ENCODE results near the gene MYH6.
"Not testable (repeated sequence)": the region's sequence is repeated elsewhere in the genome, so short reads cannot be mapped to it uniquely, and the experiment has no call there.

Gene MYH6

DNA sequence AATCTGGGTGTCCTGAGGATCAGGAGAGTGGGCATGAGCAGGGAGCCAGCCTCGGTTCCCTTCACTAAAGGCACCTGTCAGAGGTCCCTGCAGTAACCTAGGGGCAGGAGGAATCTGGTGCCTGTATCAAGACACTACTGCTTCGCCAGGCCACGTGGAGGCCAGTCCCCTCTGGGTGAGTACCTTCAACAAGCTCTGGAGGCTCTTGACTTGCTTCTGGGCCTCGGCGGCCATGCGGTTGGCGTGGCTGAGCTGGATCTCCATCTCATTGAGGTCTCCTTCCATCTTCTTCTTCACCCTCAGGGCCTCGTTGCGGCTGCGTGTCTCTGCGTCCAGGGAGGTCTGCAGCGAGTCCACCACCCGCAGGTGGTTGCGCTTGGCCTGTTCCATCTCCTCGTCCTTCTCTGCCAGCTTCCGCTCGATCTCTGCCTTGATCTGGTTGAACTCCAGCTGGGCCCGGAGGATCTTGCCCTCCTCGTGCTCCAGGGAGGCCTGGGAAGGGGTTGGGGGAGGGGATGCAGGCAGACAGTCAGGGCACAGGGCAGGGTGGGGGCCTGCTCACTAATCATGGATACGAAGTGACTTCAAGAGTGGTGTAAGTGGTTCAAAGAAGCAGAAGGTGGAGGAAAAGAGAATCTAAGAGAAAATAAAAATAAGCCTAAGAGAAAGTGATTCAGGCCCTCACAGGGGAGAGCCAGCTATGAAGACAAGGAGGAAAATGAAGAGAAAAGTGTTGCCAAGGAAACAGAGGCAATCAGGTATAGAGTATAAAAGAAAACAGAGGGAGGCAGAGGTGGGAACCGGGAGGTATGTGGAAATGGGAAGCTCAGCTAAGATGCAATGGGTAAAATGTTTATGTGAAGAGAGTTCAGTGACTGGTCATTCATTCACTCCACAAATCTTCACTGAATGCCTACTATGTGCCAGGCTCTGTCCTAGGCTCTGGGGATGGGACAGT is 8.0 kb upstream of the MYH6 start:
- in situ Hi-C loops (cut with HindIII; ENCODE audit: low sequenced_read_pairs): no loop called here

DNA sequence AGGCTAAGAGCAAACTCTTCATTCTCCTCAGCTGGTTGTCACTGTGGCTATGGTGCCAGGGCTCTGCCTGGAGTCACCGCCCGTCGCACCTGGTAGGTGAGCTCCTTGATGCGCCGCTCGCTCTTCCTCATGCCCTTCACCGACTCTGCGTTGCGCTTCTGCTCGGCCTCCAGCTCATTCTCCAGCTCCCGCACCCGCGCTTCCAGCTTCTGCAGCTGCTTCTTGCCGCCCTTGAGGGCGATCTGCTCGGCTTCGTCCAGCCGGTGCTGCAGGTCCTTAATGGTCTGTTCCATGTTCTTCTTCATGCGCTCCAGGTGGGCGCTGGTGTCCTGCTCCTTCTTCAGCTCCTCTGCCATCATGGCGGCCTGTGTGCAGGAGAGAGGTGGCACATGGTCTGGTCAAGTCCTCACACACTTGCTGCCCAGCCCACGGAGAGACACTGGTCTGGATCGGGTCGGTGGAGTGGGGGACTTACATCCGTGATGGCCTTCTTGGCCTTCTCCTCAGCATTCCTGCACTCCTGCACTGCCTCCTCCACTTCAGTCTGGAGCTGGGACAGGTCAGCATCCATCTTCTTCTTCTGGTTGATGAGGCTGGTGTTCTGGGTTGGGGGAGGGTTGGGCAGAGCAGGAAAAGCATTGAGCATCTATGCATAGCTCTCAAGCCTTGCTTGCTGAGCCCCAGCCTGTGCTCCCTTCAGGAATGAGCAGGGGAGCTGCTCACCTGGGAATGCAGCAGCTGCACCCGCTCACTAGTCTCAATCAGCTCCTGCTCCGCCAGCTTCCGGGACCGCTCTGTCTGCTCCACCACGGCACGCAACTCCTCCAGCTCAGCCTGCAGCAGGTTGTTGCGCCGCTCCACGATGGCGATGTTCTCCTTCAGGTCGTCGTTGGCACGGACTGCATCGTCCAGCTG is 7.1 kb upstream of the MYH6 start:
- in situ Hi-C loops (cut with HindIII; ENCODE audit: low sequenced_read_pairs): no loop called here

DNA sequence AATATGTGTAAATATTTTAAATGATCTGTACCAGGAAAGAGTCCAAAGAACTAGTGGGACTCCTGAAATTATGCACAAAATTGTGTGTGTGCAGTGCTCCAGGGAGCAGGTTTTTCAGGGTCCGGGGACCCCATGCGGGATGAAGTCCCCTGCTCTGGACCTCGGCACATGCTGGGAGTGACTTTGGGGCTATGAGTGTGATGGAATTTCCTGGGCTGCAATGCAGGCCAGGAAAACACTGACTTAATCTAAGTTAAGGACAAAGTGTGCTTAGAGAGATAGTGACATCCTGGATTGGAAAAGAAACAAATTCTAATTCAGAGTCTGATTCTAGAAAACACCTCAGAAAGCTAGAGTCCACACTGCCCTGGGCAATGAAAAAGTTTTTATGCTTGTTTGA is 6.2 kb upstream of the MYH6 start:
- in situ Hi-C loops (cut with HindIII; ENCODE audit: low sequenced_read_pairs): no loop called here

DNA sequence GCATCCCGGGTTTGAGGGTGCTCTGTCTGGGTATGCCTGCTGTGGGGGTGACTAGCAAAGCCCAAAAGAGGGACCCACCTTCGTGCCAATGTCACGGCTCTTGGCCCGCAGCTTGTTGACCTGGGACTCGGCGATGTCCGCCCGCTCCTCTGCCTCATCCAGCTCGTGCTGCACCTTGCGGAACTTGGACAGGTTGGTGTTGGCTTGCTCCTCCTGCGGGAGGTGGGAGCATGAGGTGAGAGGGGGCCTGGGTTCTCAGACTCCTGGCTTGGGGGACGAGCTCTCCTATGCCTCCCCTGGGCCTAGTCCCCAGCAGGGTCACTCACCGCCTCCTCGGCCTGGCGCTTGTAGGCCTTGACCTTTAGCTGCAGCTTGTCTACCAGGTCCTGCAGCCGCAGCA is 5.6 kb upstream of the MYH6 start:
- in situ Hi-C loops (cut with HindIII; ENCODE audit: low sequenced_read_pairs): no loop called here

DNA sequence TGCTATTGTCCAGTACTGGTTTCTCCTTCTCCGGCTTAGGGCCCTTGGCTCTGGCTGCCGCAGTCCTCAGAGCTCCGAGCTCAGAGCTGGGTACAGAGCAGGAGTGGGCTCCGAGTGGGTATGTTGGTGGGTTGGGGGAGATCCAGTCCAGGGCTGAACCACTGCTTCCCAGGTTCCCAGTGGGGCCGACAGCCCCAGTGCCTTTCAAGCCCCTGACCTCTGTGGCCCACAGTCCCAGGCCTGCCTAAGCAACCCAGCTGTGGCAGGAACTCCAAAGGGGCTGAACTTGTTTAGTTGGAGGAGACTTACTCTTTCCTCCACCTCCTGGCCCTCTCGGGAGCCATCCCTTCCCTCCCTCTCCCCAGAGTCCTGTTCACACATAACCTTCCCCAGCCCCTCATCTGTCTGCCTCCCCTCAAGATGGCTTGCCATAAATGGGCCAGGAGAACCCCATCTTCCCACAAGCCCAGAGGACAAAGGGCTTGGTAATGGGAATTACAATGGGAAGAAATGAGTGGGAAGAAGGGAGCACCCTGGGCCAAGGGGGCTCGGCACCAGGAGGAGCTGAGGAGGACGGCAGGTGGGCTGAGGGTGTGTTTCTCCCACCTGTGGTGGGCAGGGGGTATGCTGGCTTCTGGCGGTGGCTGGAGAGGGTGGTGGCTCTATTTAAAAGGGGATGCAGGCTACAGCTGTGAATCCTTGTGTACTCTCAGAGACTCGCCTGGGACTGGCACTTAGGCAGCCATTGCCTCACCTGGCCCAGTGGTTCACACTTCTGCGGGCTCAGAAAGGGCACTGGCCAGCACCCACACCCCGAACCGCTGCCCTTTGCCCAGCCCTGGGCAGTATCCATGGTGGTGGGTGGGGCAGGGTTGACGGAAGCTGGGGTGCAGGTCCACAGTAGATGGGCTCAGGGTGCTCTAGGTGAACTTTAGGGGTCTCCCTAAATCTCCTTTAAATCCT is 3.8 kb upstream of the MYH6 start:
- in situ Hi-C loops (cut with HindIII; ENCODE audit: low sequenced_read_pairs): no loop called here

DNA sequence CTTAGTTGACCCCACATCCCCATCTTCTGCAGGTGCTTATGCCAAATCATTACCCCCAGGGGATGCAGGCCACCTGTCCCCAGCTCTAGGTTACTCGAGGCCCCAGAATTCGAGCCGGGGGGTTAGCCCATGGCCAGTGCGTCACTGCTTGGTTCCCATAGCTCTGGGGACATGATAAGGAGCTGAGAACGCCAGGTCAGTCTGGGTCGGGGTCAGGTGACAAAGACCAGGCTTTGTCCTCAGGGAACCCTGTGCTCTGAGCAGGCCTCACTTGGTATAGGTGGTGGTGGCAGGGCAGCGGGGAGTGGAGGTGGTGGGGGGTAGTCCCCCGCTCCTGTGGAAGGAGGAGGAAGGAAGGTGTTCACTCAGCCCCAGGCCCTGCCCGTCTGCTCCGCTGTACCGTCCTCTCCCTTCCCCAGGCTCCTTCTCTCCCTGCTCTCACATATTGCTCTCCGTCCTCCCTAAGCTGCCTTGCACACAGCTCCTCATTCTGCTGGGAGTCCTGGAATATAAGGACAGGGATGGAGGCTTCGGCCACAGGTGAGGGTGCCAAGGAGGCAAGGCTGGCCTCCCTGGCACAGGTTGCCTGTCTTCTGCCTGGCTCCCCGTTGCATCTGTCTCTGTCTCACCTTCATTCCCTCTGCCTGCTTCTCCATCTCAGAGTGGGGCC is 2.0 kb upstream of the MYH6 start:
- in situ Hi-C loops (cut with HindIII; ENCODE audit: low sequenced_read_pairs): no loop called here

DNA sequence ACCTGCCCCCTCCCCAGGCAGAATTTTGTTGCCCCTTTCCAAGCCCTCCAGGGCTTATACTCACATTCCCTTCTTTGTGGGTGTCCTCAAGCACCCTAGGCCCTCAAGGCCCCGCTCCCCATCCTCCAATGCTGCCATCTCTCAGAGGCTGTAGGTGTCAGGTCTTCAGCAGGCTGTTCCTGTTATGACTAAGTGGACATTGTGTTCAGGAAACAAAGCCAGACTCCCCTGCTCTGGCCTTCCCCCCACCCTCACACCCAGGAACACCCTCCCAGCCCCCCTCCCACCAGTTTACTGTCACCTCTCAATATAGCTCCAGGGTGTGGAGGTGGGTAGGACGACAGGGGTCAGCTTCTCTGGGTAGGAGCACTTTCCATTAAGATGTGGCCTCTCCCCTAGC is 1.4 kb upstream of the MYH6 start:
- in situ Hi-C loops (cut with HindIII; ENCODE audit: low sequenced_read_pairs): no loop called here

DNA sequence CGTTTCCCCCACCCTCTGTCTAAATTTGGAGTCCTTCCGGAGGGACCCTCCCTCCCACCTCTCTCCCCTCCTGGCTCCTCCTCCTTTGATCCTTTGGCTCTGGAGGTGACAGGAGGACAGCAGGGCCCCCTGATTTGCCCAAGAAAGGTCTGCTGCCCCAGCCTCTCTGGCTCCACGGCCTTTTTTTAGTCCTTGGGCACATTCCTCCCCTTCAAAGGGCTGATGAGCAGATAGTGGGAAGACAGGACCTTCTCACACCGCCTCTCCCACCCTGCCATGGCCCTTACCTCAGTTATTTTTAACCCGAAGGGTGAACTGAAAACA is 196 bp upstream of the MYH6 start:
- in situ Hi-C loops (cut with HindIII; ENCODE audit: low sequenced_read_pairs): no loop called here

DNA sequence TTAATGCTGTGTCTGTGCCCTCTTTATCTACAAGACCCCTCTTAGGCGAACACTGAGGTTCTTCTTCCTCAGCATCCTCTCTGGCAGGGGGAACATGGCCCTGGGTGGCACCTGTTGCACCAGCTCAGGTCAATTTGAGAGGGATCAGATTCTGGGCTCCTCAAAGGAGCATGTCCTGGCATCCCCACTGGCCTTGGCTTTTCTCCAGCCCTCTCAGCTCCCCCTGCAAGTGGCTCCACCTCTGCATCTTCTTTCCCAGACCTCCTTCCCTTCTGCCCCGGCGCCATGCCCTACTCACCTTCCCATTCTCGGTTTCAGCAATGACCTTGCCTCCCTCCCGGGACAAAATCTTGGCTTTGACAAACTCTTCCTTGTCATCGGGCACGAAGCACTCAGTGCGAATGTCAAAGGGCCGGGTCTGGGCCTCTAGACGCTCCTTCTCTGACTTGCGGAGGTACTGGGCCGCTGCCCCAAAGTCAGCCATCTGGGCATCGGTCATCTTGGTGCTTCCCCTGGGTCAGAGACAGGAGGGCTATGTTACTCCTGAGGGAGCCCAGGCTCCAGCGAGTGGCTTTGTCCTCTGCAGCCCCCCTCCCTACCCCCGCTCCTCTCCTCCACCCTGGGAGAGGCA is 1.2 kb downstream of the MYH6 start:
- in situ Hi-C loops (cut with HindIII; ENCODE audit: low sequenced_read_pairs): no loop called here

DNA sequence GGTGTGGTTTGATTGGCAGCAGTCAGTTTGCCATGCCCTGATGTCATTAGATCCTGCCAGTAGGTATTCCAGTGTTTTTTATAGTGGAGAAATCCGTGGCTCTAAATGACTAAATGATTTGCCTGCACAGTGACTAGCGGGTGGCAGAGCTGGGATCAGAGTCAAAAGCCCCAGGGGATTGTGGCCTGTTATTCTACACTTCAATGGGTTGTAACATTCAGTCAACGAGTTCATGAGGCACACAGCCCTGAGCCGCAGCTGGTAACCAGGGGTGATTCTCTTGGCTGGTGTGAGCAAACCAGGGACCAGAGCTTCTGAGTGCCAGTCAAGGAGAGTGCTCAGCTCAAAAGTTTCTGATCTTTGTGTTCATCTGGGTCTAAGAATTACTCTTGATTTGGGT is 1.8 kb downstream of the MYH6 start:
- in situ Hi-C loops (cut with HindIII; ENCODE audit: low sequenced_read_pairs): no loop called here

DNA sequence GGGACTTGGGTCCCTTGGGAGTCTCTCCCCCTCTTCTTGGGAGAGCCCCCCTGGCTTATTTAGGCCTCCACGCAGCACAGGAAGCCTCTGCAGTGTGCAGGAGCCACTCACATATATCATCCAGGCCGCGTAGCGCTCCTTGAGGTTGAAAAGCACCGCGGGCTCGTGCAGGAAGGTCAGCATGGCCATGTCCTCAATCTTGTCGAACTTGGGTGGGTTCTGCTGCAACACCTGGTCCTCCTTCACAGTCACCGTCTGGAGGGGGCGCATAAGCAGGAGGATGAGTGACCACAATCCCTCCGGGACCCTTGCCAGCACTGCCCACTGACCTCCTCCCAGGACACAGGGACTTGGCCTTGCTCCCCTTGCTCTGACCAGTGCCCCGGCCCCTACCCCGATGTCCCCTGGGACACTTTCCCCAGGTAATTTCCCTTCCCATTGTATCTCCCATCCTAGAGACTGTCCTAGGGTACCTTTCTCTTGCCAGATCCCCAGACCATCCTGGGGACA is 2.5 kb downstream of the MYH6 start:
- in situ Hi-C loops (cut with HindIII; ENCODE audit: low sequenced_read_pairs): no loop called here

DNA sequence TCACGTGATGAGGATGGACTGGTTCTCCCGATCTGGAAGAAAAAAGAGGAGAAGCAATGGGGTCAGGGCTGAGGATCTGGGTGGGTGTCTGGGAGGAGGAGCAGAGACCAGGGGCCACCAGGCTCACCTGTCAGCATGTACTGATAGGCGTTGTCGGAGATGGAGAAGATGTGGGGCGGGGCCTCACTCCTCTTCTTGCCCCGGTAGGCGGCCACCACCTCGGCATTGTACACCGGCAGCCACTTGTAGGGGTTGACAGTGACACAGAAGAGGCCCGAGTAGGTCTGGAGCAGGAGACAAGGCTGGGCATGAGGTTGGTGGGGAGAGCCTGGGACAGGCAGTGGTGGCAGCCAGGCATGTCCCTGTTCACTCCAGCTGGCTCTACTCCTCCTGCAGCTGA is 3.0 kb downstream of the MYH6 start:
- in situ Hi-C loops (cut with HindIII; ENCODE audit: low sequenced_read_pairs): no loop called here

DNA sequence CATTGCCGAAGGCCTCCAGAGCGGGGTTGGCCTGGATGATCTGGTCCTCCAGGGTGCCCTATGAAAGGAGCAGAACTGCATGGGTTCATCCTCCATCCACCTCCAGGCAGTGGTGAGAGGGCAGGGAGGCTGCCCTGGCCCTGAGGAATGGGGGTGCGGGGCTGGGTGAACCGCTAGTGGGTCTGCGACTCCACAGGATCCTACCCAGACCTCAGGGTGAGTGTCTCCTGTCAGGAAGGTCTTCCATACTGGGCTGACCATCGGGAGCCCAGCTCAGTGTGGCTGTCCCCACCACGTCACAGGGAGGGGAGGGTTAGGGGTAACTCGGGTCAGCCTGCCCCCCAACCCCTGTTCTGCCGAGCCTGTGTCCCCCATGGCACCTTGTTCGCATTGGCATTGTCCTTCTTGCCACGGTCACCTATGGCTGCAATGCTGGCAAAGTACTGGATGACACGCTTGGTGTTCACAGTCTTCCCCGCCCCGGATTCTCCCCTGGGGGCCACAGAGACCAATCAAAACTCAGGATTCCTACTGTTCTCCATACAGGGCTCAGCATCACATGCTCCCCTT is 3.7 kb downstream of the MYH6 start:
- in situ Hi-C loops (cut with HindIII; ENCODE audit: low sequenced_read_pairs): no loop called here

DNA sequence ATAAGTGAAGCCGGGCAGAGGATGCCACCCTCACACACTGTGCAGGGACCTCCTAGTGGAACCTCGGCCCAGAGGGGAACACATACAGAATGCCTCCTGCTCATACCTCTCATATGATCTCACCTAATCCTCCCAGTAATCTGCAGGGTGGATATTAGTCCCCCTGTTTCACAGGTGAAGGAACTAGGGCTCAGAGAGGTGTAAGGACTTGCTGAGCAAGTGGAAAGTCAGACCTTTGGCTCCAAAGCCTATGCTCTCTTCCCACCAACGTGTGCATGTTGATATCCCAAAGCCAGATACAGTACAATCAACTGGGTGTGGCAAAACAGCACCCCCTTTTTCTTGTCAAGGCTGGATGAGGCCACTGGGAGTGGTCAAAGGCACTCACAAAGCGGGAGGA is 4.2 kb downstream of the MYH6 start:
- in situ Hi-C loops (cut with HindIII; ENCODE audit: low sequenced_read_pairs): no loop called here

DNA sequence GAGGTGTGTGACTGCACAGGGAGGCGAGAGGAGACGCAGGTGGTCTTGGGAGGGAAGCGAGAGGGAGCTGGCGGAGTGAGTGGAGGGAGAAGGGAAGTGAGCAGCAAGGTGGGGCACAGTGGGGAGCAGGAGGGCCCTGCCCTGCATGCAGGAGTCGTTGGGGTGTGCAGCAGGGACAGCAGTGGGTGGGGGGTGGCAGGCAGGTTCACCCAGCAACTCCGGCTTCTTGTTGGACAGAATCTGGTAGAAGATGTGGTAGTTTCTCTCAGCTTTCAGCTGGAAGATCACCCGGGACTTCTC is 5.0 kb downstream of the MYH6 start:
- in situ Hi-C loops (cut with HindIII; ENCODE audit: low sequenced_read_pairs): no loop called here

DNA sequence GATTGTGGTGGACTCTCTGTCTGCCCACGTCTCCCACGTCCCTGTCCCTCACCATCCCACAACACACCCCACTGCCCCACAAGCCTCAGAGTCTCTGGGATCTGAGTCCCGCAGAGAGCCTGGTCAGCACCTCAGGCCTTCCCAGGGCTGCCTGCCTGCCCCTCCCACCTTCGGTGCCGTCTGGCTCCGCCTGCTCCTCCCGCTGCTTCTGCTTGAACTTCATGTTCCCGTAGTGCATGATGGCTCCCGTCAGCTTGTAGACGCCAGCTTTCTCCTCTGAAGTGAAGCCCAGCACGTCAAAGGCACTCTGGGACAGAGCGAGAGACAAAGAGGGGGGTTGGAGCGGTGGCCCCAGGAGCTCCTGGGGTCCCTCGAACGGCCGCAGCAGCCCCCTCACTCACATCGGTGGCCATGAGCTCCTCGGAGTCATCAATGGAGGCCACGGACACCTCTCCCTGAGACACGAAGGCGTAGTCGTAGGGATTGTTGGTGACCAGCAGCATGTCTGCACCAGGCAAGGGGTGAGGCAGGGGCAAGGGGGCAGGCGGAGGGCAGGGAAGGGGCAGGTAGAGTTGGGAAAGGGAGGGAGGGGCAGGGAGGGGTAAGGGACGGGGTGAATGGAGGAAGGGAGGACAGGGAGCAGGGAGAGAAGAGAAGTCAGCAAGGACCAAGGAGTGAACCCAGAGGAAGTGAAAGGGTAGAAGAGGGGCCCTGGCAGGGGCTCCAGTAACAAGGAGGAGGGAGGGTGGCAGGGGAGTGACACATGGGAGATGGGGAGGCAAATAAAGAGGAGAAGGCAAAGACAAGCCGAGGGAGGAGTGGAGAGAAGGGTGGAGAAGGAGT is 5.6 kb downstream of the MYH6 start:
- in situ Hi-C loops (cut with HindIII; ENCODE audit: low sequenced_read_pairs): no loop called here

DNA sequence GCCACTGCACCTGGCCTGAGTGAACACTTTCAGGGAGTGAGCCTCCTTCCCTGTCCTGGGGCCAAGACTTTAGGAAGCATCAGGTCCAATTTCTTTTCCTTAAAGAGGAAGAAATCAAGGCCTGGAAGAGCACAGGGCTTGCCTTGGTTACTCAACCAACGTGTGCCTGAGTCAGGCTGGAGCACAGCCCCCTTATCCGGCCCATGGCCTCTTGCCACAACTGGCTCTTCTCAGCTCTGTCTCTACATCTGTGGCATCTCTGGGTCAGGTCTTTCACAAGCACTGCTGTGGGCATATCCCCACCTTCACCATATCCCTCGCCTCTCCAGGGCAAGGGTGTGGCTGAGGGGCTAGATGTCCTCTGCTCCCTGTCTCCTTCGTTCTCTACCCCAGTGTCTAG is 6.8 kb downstream of the MYH6 start:
- in situ Hi-C loops (cut with HindIII; ENCODE audit: low sequenced_read_pairs): no loop called here

DNA sequence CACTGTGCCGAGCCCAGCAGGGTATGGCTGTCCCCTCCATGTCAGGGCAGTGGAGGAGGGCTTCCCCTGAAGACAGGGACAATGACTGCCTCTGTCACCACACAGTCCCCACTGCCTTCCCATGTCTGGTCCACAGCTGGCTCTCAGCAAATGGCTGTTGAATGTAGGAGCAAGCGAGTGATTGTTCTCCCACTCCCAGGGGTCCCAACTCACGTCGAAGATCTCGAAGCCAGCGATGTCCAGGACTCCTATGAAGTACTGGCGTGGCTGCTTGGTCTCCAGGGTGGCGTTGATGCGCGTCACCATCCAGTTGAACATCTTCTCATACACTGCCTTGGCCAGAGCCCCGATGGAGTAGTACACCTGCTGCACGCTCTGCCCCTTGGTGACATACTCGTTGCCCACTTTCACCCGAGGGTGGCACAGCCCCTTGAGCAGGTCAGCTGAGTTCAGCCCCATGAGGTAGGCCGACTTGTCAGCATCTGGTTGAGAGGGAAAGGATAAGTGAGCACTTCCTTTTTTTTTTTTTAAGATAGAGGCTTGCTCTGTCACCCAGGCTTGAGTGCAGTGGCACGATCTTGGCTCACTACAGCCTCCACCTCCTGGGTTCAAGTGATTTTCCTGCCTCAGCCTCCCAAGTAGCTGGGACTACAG is 7.5 kb downstream of the MYH6 start:
- in situ Hi-C loops (cut with HindIII; ENCODE audit: low sequenced_read_pairs): not testable (repeated sequence)

All from DLD1 (cell line).